ENCODE data around the gene SAE1.

- TF ChIP-seq POLR2AphosphoS5 (IDR thresholded peaks at IDR 0.05; ENCODE audit: low read depth, low read length) = no peak
- TF ChIP-seq CTCF (IDR thresholded peaks at IDR 0.05) = no peak
- no peak for TF ChIP-seq TCF7L2 (IDR thresholded peaks at IDR 0.05; ENCODE audit: low read depth, low read length)
Measured at GRCh38 chr19:47155148-47155547, 24.5 kb downstream of the SAE1 start.

Data from Panc1 (cell line).